Peyer's patch (tissue), 4 donors: ENCODE data around the gene SLC34A3.

Experiments used
- CTCF ChIP-seq, 6 experiments: fragments of 450-650 bp in 4 of 6; fragments of 200-600 bp in 2 of 6; sonication (generic) in 1 of 6; IDR thresholded peaks; one replicate each; pipeline ENCODE4 v1.5.1; 2017 to 2019; ENCODE audit warnings: antibody characterized with exemption in 6 of 6, mild to moderate bottlenecking in 3 of 6, moderate library complexity in 1 of 6
- POLR2A ChIP-seq, 2 donors: fragments of 450-650 bp; IDR thresholded peaks; one replicate each; pipeline ENCODE4 v1.5.1; 2017; ENCODE audit warnings: antibody characterized with exemption in 2 of 2, mild to moderate bottlenecking in 2 of 2, moderate library complexity in 2 of 2

GRCh38 chr9:137247916-137248175, 17.1 kb downstream of the SLC34A3 start:
- TF ChIP-seq CTCF (IDR thresholded peaks at IDR 0.05) = no peak
- TF ChIP-seq POLR2A (IDR thresholded peaks at IDR 0.05) = no peak
